ENCODE data around the gene PLA2G4D.

PLA2G4D gene

GRCh38 chr15:42053914-42054313 lies 40.4 kb downstream of the PLA2G4D start:
- DNase-seq (ENCODE audit: low read depth, low spot score) = no peak

GRCh38 chr15:42053010-42053409 lies 41.4 kb downstream of the PLA2G4D start:
- no peak for DNase-seq (ENCODE audit: low read depth, low spot score)

- no peak for DNase-seq (ENCODE audit: low read depth, low spot score)
Observed at GRCh38 chr15:42050484-42051255, 43.7 kb downstream of the PLA2G4D start.

GRCh38 chr15:42048821-42049200 lies 45.6 kb downstream of the PLA2G4D start:
- DNase-seq (ENCODE audit: low read depth, low spot score) = no peak

GRCh38 chr15:42048080-42048820 lies 46.1 kb downstream of the PLA2G4D start:
- no peak for DNase-seq (ENCODE audit: low read depth, low spot score)

GRCh38 chr15:42046597-42046996 lies 47.8 kb downstream of the PLA2G4D start:
- no peak for DNase-seq (ENCODE audit: low read depth, low spot score)

- no peak for DNase-seq (ENCODE audit: low read depth, low spot score)
Observed at GRCh38 chr15:42045211-42045615, 49.1 kb downstream of the PLA2G4D start.

GRCh38 chr15:42042602-42043400 lies 51.6 kb downstream of the PLA2G4D start:
- DNase-seq (ENCODE audit: low read depth, low spot score) = no peak

GRCh38 chr15:42038401-42038800 lies 56.0 kb downstream of the PLA2G4D start:
- no peak for DNase-seq (ENCODE audit: low read depth, low spot score)

GRCh38 chr15:42037656-42038055 lies 56.7 kb downstream of the PLA2G4D start:
- DNase-seq (ENCODE audit: low read depth, low spot score) = no peak

GRCh38 chr15:42036966-42037365 lies 57.4 kb downstream of the PLA2G4D start:
- DNase-seq (ENCODE audit: low read depth, low spot score) = no peak

- no peak for DNase-seq (ENCODE audit: low read depth, low spot score)
Observed at GRCh38 chr15:42036112-42036905, 58.1 kb downstream of the PLA2G4D start.

- no peak for DNase-seq (ENCODE audit: low read depth, low spot score)
Observed at GRCh38 chr15:42035435-42035761, 59.0 kb downstream of the PLA2G4D start.

- DNase-seq (ENCODE audit: low read depth, low spot score) = no peak
Observed at GRCh38 chr15:42034628-42035434, 59.5 kb downstream of the PLA2G4D start.

- no peak for DNase-seq (ENCODE audit: low read depth, low spot score)
Observed at GRCh38 chr15:42033214-42033873, 61.0 kb downstream of the PLA2G4D start.

- no peak for DNase-seq (ENCODE audit: low read depth, low spot score)
Observed at GRCh38 chr15:42032376-42033213, 61.8 kb downstream of the PLA2G4D start.

GRCh38 chr15:42031198-42031915 lies 63.0 kb downstream of the PLA2G4D start:
- DNase-seq (ENCODE audit: low read depth, low spot score) = no peak

- no peak for DNase-seq (ENCODE audit: low read depth, low spot score)
Observed at GRCh38 chr15:42027521-42027920, 66.8 kb downstream of the PLA2G4D start.

GRCh38 chr15:42024303-42024702 lies 70.1 kb downstream of the PLA2G4D start:
- DNase-seq (ENCODE audit: low read depth, low spot score) = no peak
